Measurements from ENCODE around the gene TENM3. TPM values are rescaled to one million over a fixed set of nuclear protein-coding genes. Genes with fewer than 3 reads are reported as not detected.

Gene TENM3
- total and polyA plus RNA-seq, 2 of the 8 experiments (the other 6 are each of a cell fraction or from before 2014, with no cell fraction given), result 36.9 to 69.3 TPM

DNA sequence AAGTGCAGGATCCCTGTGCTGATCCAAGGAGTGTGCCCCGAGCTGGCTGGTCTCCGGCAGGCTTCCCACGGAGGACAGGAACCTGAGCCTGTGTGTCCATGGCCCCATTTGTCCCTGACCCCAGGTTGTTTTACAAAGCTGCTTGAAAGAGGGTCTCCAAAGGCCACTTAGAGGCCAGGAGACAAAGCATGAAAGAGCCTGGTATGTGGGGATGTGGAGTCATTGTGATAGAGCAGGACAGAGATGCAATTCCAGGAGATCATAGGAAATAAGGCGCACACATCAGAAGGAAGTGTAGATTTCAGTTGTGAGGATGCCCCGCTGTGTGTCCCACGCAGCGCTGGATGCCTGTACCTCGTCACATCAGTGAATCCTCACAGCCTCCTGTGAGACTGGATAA lies 48.0 kb downstream of the TENM3 start:
- Histone ChIP-seq H3K79me1 (ENCODE audit: low read depth, low read length) (no peaks in the 10 kb centered on the region; the same call in 1 of the 2 replicates), H2BK20ac (ENCODE audit: low read length) (no peak overlapping the region), H3K27me3 (replicated peaks in 1 of 4; ENCODE audit: control insufficient read depth in 3 of 4, extremely low read depth in 1 of 4, insufficient read depth in 3 of 4, low read length in 3 of 4) (no peaks in the 10 kb centered on the region), H3K27ac (ENCODE audit: low read depth, low read length) (no peak overlapping the region), H2BK15ac (ENCODE audit: low read length) (no peak overlapping the region), H3K36me3 (ENCODE audit: control insufficient read depth in 2 of 4, insufficient read depth in 4 of 4, low read length in 3 of 4) (no peaks in the 10 kb centered on the region), H3K23ac (ENCODE audit: insufficient read length) (no peak overlapping the region), H3K14ac (ENCODE audit: insufficient read length) (no peak overlapping the region), H4K20me1 (replicated peaks in 1 of 2; ENCODE audit: control insufficient read depth in 1 of 2, insufficient read depth in 2 of 2, low read length in 2 of 2) (no peaks in the 10 kb centered on the region), H2BK120ac (replicated peaks; ENCODE audit: low read depth, low read length) (no peak overlapping the region), H3K4me2 (ENCODE audit: insufficient read depth in 1 of 2, low read depth in 2 of 2, low read length in 2 of 2) (no peak overlapping the region), H3K56ac (replicated peaks; ENCODE audit: insufficient read length, low read depth, low read length) (no peak overlapping the region), H4K91ac (replicated peaks; ENCODE audit: insufficient read length, low read length) (no peak overlapping the region), H3K9me3 (ENCODE audit: insufficient read depth in 2 of 2, low read depth in 1 of 2, low read length in 1 of 2) (no peaks in the 10 kb centered on the region), H2BK5ac (ENCODE audit: low read depth, low read length) (no peak overlapping the region), H3K4me1 (replicated peaks in 1 of 4; ENCODE audit: control insufficient read depth in 3 of 4, insufficient read depth in 4 of 4, low read length in 3 of 4) (peaks cover 0 to 4% (median 1%) of the 10 kb centered on the region in 4 experiments; a peak in 3 of 7 replicates), H3K18ac (ENCODE audit: extremely low read depth, low read length) (no peak overlapping the region), H2AK5ac (ENCODE audit: low read depth, low read length) (no peak overlapping the region), H4K8ac (ENCODE audit: extremely low read depth, insufficient read depth, low read length) (no peak overlapping the region), H3K23me2 (ENCODE audit: low read depth, low read length) (no peaks in the 10 kb centered on the region), H4K5ac (ENCODE audit: insufficient read length, low read depth, low read length) (no peak overlapping the region), H3K9ac (replicated peaks in 1 of 4; ENCODE audit: extremely low read depth in 1 of 4, low read depth in 3 of 4, low read length in 3 of 4) (no peak overlapping the region), H3K79me2 (ENCODE audit: control insufficient read depth in 1 of 2, insufficient read depth in 2 of 2, low read length in 2 of 2) (no peaks in the 10 kb centered on the region), H2AFZ (ENCODE audit: low read length) (no peak overlapping the region), H3K4ac (replicated peaks; ENCODE audit: insufficient read length, low read depth, low read length) (no peak overlapping the region), H3K4me3 (ENCODE audit: extremely low read depth in 1 of 4, insufficient read depth in 2 of 4, low read depth in 3 of 4, low read length in 4 of 4) (no peak overlapping the region), H2BK12ac (ENCODE audit: low read depth, low read length) (no peak overlapping the region)
- DNase-seq (ENCODE audit: low read depth in 1 of 2, low spot score in 2 of 2) (no peak), FAIRE-seq (no peak)
- ChIA-PET POLR2A (ENCODE audit: partially characterized antibody) (no interaction called here), CTCF (ENCODE audit: partially characterized antibody) (interaction anchor here (0.9 to 1.0 kb wide), 2 partner anchors 16 to 25 kb away, joined by 3 to 4 read pairs; no protein-coding TSS in a partner anchor)
- 96% methylated on average over 8 of the region's 8 CpGs; no CpG with 5 or more reads in 1 of the 2 experiments for WGBS, 2 experiments (ENCODE audit: extremely low coverage in 1 of 2, insufficient coverage in 1 of 2, insufficient read length in 1 of 2, insufficient replicate concordance in 2 of 2, low coverage in 1 of 2, low lambda C conversion rate in 2 of 2, missing lambda C conversion rate in 1 of 2)
- no peak for TF ChIP-seq EGR1 (IDR thresholded peaks at IDR 0.05; ENCODE audit: borderline replicate concordance, low read depth, low read length)
- no peak for TF ChIP-seq SP1 (IDR thresholded peaks at IDR 0.05; ENCODE audit: low read depth, low read length)
- TF ChIP-seq FOSL1 (IDR thresholded peaks at IDR 0.05; ENCODE audit: insufficient read depth, low read depth, low read length), result no peak
- TF ChIP-seq SAP30 (IDR thresholded peaks at IDR 0.05; ENCODE audit: insufficient read depth, insufficient replicate concordance, low read length), result no peak
- no peak for TF ChIP-seq RAD21 (IDR thresholded peaks at IDR 0.05 in 1 of 2, conservative IDR thresholded peaks at IDR 0.05 in 1 of 2; ENCODE audit: low read depth in 2 of 2, low read length in 2 of 2)
- TF ChIP-seq RXRA (IDR thresholded peaks at IDR 0.05; ENCODE audit: insufficient read depth, low read depth, low read length), result no peak
- TF ChIP-seq, protein P1, sequence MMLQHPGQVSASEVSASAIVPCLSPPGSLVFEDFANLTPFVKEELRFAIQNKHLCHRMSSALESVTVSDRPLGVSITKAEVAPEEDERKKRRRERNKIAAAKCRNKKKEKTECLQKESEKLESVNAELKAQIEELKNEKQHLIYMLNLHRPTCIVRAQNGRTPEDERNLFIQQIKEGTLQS (IDR thresholded peaks at IDR 0.05; ENCODE audit: insufficient read depth, low read depth, low read length), result no peak
- TF ChIP-seq SIRT6 (IDR thresholded peaks at IDR 0.05; ENCODE audit: low read length), result no peak
- no peak for TF ChIP-seq SRF (IDR thresholded peaks at IDR 0.05; ENCODE audit: low read depth, low read length)
- TF ChIP-seq NRF1 (IDR thresholded peaks at IDR 0.05; ENCODE audit: low read depth, low read length), result no peak
- no peak for TF ChIP-seq MAFK (IDR thresholded peaks at IDR 0.05; ENCODE audit: low read depth, low read length)
- TF ChIP-seq, protein P2, sequence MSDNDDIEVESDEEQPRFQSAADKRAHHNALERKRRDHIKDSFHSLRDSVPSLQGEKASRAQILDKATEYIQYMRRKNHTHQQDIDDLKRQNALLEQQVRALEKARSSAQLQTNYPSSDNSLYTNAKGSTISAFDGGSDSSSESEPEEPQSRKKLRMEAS (IDR thresholded peaks at IDR 0.05), result no peak
- TF ChIP-seq JUND (IDR thresholded peaks at IDR 0.05; ENCODE audit: low read length), result no peak
- TF ChIP-seq KDM5A (IDR thresholded peaks at IDR 0.05; ENCODE audit: low read length), result no peak
